Pons (tissue), 1 donor: Measurements from ENCODE around the gene CGREF1.
"Not testable (repeated sequence)": the region's sequence is repeated elsewhere in the genome, so short reads cannot be mapped to it uniquely, and the experiment has no call there.

Experiments used
- DNase-seq: peaks from one replicate; pipeline ENCODE4 v3.0.0-alpha.2; 2016; ENCODE audit warnings: low spot score

Gene CGREF1

GRCh38 chr2:27087823-27088410 is 31.0 kb downstream of the CGREF1 start:
- DNase-seq: no peak

GRCh38 chr2:27086724-27087593 is 32.0 kb downstream of the CGREF1 start, which contains the start of gene KHK:
Gene KHK, plus strand, starts transcription at chr2:27086772. Its CDS starts 488 bp downstream, at chr2:27087260.
- no peak for DNase-seq

GRCh38 chr2:27086090-27086723 is 32.7 kb downstream of the CGREF1 start:
- DNase-seq: peak; percentile 92

GRCh38 chr2:27085673-27086089 is 33.2 kb downstream of the CGREF1 start:
- DNase-seq: peak; percentile 80

- DNase-seq: no peak
Observed at GRCh38 chr2:27085062-27085672, 33.8 kb downstream of the CGREF1 start.

- DNase-seq: no peak
Observed at GRCh38 chr2:27084297-27085061, 34.4 kb downstream of the CGREF1 start.

GRCh38 chr2:27083410-27084296 is 35.3 kb downstream of the CGREF1 start:
- DNase-seq: no peak

GRCh38 chr2:27082773-27083409 is 36.0 kb downstream of the CGREF1 start:
- DNase-seq: no peak

GRCh38 chr2:27081984-27082772 is 36.8 kb downstream of the CGREF1 start:
- no peak for DNase-seq

- no peak for DNase-seq
Observed at GRCh38 chr2:27080603-27080936, 38.4 kb downstream of the CGREF1 start.

- DNase-seq: no peak
Observed at GRCh38 chr2:27080140-27080469, 38.8 kb downstream of the CGREF1 start.

GRCh38 chr2:27079233-27080139 is 39.4 kb downstream of the CGREF1 start:
- DNase-seq: no peak

- DNase-seq: peak; percentile 72
Observed at GRCh38 chr2:27078267-27079194, 40.4 kb downstream of the CGREF1 start, which contains the start of gene EMILIN1. Gene EMILIN1, plus strand, starts transcription at chr2:27078615. Its CDS starts 451 bp downstream, at chr2:27079066.

GRCh38 chr2:27077231-27077630 is 41.7 kb downstream of the CGREF1 start:
- no peak for DNase-seq

- no peak for DNase-seq
Observed at GRCh38 chr2:27076323-27076722, 42.6 kb downstream of the CGREF1 start.

- DNase-seq: not testable (repeated sequence)
Observed at GRCh38 chr2:27075566-27075871, 43.4 kb downstream of the CGREF1 start.
